SK-N-SH (cell line): ENCODE measurements around the gene TEX22.

Experiments used
- CTCF ChIP-seq: fragments of 200-600 bp; sonication (generic); IDR thresholded peaks from 2 replicates; pipeline ENCODE4 v1.6.1; 2017; ENCODE audit warnings: antibody characterized with exemption, mild to moderate bottlenecking, moderate library complexity
- ELF1 ChIP-seq: IDR thresholded peaks from 2 replicates; pipeline ENCODE4 v1.4.0; 2012
- FOXJ3 ChIP-seq: sonication (generic); formaldehyde crosslinking; IDR thresholded peaks from 2 replicates; pipeline ENCODE4 v1.5.1; 2020; ENCODE audit warnings: mild to moderate bottlenecking, missing genetic modification reagents
- FOXM1 ChIP-seq: IDR thresholded peaks from 2 replicates; pipeline ENCODE4 v1.4.0; 2012; ENCODE audit warnings: low read depth, mild to moderate bottlenecking
- RAD21 ChIP-seq: IDR thresholded peaks from 2 replicates; pipeline ENCODE4 v1.6.1; 2012; ENCODE audit warnings: mild to moderate bottlenecking, low read length
- REST ChIP-seq: IDR thresholded peaks from 2 replicates; pipeline ENCODE4 v1.6.1; 2012; ENCODE audit warnings: mild to moderate bottlenecking, low read depth, low read length, moderate library complexity
- RFX5 ChIP-seq: IDR thresholded peaks from 2 replicates; pipeline ENCODE4 v1.6.1; 2012; ENCODE audit warnings: mild to moderate bottlenecking, improper control_type of control experiment, low read length
- USF2 ChIP-seq: fragments of 150-350 bp; IDR thresholded peaks from 2 replicates; pipeline ENCODE4 v1.6.1; 2017; ENCODE audit warnings: antibody characterized with exemption, low read length, low read depth, borderline replicate concordance
- TF ChIP-seq, protein P1 (sequence below): IDR thresholded peaks from 2 replicates; pipeline ENCODE4 v1.4.0; 2012; ENCODE audit warnings: low read depth, borderline replicate concordance

- TF ChIP-seq CTCF (no peak), REST (no peak), FOXJ3 (CRISPR knock-in tag) (no peak), RFX5 (no peak), USF2 (no peak), RAD21 (no peak), ELF1 (no peak), FOXM1 (no peak)
- TF ChIP-seq, protein P1, sequence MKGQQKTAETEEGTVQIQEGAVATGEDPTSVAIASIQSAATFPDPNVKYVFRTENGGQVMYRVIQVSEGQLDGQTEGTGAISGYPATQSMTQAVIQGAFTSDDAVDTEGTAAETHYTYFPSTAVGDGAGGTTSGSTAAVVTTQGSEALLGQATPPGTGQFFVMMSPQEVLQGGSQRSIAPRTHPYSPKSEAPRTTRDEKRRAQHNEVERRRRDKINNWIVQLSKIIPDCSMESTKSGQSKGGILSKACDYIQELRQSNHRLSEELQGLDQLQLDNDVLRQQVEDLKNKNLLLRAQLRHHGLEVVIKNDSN, result no peak
These were observed 22.0 kb downstream of the TEX22 start for GRCh38 chr14:105420101-105420973.
